GM23338 (cell line): ENCODE data around the gene PRSS56. TPM values are rescaled to one million over a fixed set of nuclear protein-coding genes. Genes with fewer than 3 reads are reported as not detected.

ENCODE experiments used
- ATAC-seq: fragments of 200-7000 bp; cut with Tn5 transposase; 3 replicates; pipeline ENCODE4 v1.9.1; 2020
- DNase-seq: peaks from one replicate; pipeline ENCODE4 v3.0.0-alpha.2; 2015; ENCODE audit warnings: low spot score
- H2AFZ ChIP-seq: fragments of 200-600 bp; sonication (generic); 2 replicates; pipeline ENCODE4 v1.8.0; 2016; ENCODE audit warnings: antibody characterized with exemption, mild to moderate bottlenecking, moderate library complexity
- H3F3A ChIP-seq: fragments of 200-600 bp; sonication (generic); replicated peaks from 2 replicates; pipeline ENCODE4 v1.8.0; 2017; ENCODE audit warnings: antibody characterized with exemption, mixed run types, low read depth
- H3K27ac ChIP-seq: fragments of 200-600 bp; sonication (generic); 2 replicates; pipeline ENCODE4 v1.6.1; 2016; ENCODE audit warnings: low read depth
- H3K27me3 ChIP-seq: fragments of 200-600 bp; sonication (generic); 2 replicates; pipeline ENCODE4 v1.8.0; 2016; ENCODE audit warnings: mild to moderate bottlenecking, mixed run types, moderate library complexity; ENCODE audit not compliant: insufficient read depth
- H3K36me3 ChIP-seq: fragments of 200-600 bp; sonication (generic); 2 replicates; pipeline ENCODE4 v1.8.0; 2016; ENCODE audit warnings: mild to moderate bottlenecking; ENCODE audit not compliant: insufficient read depth
- H3K4me1 ChIP-seq: fragments of 200-600 bp; sonication (generic); 2 replicates; pipeline ENCODE4 v1.8.0; 2016; ENCODE audit warnings: mild to moderate bottlenecking, moderate library complexity; ENCODE audit not compliant: insufficient read depth
- H3K4me2 ChIP-seq: fragments of 200-600 bp; sonication (generic); 2 replicates; pipeline ENCODE4 v1.7.1; 2017; ENCODE audit warnings: mixed run types
- H3K4me3 ChIP-seq: fragments of 200-600 bp; sonication (generic); 2 replicates; pipeline ENCODE4 v1.6.1; 2016; ENCODE audit warnings: mixed run types
- H3K79me2 ChIP-seq: fragments of 200-600 bp; sonication (generic); replicated peaks from 2 replicates; pipeline ENCODE4 v1.8.0; 2017; ENCODE audit warnings: mild to moderate bottlenecking; ENCODE audit not compliant: insufficient read depth
- H3K9me2 ChIP-seq: fragments of 200-600 bp; sonication (generic); 2 replicates; pipeline ENCODE4 v1.8.0; 2017; ENCODE audit not compliant: insufficient read depth
- H4K20me1 ChIP-seq: fragments of 200-600 bp; sonication (generic); replicated peaks from 2 replicates; pipeline ENCODE4 v1.8.0; 2017; ENCODE audit warnings: mild to moderate bottlenecking; ENCODE audit not compliant: insufficient read depth
- H3K27ac Mint-ChIP-seq: 2 replicates; pipeline ENCODE4 v1.8.0; 2020; ENCODE audit warnings: inconsistent platforms, mild to moderate bottlenecking, moderate library complexity, mixed read lengths
- H3K27me3 Mint-ChIP-seq: 3 replicates; pipeline ENCODE4 v1.8.0; 2022; ENCODE audit warnings: low read depth, mild to moderate bottlenecking, moderate library complexity, mixed read lengths, inconsistent platforms; ENCODE audit not compliant: insufficient read depth, poor library complexity
- H3K36me3 Mint-ChIP-seq: 3 replicates; pipeline ENCODE4 v1.8.0; 2021; ENCODE audit warnings: low read depth, mild to moderate bottlenecking, inconsistent platforms, moderate library complexity, mixed read lengths
- H3K4me1 Mint-ChIP-seq: 3 replicates; pipeline ENCODE4 v1.8.0; 2020; ENCODE audit warnings: mild to moderate bottlenecking, inconsistent platforms, mixed read lengths
- H3K4me3 Mint-ChIP-seq: 3 replicates; pipeline ENCODE4 v1.8.0; 2021; ENCODE audit warnings: moderate library complexity, mild to moderate bottlenecking, inconsistent platforms, mixed read lengths
- H3K9me3 Mint-ChIP-seq: 3 replicates; pipeline ENCODE4 v1.8.0; 2020; ENCODE audit warnings: moderate library complexity, mild to moderate bottlenecking, inconsistent platforms, mixed read lengths
- CREB1 ChIP-seq: fragments of 250-450 bp; sonication (Bioruptor Pico); IDR thresholded peaks from 2 replicates; pipeline ENCODE4 v1.5.0; 2020; ENCODE audit warnings: low read depth, mild to moderate bottlenecking, moderate library complexity
- EZH2 ChIP-seq: fragments of 200-600 bp; sonication (generic); IDR thresholded peaks from one replicate; pipeline ENCODE4 v1.8.0; 2017; ENCODE audit warnings: antibody characterized with exemption, mild to moderate bottlenecking, low read depth; ENCODE audit not compliant: unreplicated experiment
- EZH2phosphoT487 ChIP-seq: fragments of 200-600 bp; sonication (generic); IDR thresholded peaks from one replicate; pipeline ENCODE4 v1.8.1; 2018; ENCODE audit warnings: antibody characterized with exemption; ENCODE audit not compliant: unreplicated experiment
- JUNB ChIP-seq: IDR thresholded peaks from one replicate; pipeline ENCODE4 v1.6.1; 2016; ENCODE audit warnings: antibody characterized with exemption; ENCODE audit not compliant: unreplicated experiment
- NANOG ChIP-seq: IDR thresholded peaks from 2 replicates; pipeline ENCODE4 v1.6.1; 2016; ENCODE audit warnings: antibody characterized with exemption, borderline replicate concordance
- POLR2AphosphoS5 ChIP-seq: IDR thresholded peaks from 2 replicates; pipeline ENCODE4 v1.6.1; 2016; ENCODE audit warnings: antibody characterized with exemption, low read depth
- STAT1 ChIP-seq: IDR thresholded peaks from one replicate; pipeline ENCODE4 v1.6.1; 2016; ENCODE audit warnings: antibody characterized with exemption; ENCODE audit not compliant: unreplicated experiment
- ZNF114 ChIP-seq: fragments of 250-450 bp; sonication (Bioruptor Pico); IDR thresholded peaks from 2 replicates; pipeline ENCODE4 v1.5.0; 2020; ENCODE audit warnings: mild to moderate bottlenecking, moderate library complexity
- ZNF331 ChIP-seq: fragments of 250-450 bp; sonication (Bioruptor Pico); IDR thresholded peaks from 2 replicates; pipeline ENCODE4 v1.5.0; 2020; ENCODE audit warnings: low read depth, mild to moderate bottlenecking, moderate library complexity
- polyA plus RNA-seq: library from polyadenylated mRNA; unstranded; fragments of >200 nt; fragmentation: Nextera tagmentation; extraction: Ambion mirVana; gene quantifications from 2 replicates; pipeline ENCODE4 v1.2.1, GENCODE V29; 2016
- total RNA-seq: library from RNA; depleted of rRNA; stranded (reverse); fragments of >200 nt; shearing (Covaris generic); gene quantifications from 2 replicates; pipeline ENCODE4 v1.2.3, GENCODE V29; 2014
- TF ChIP-seq, protein P1 (sequence below): fragments of 250-450 bp; sonication (Bioruptor Pico); IDR thresholded peaks from 2 replicates; pipeline ENCODE4 v1.5.0; 2020; ENCODE audit warnings: mild to moderate bottlenecking, moderate library complexity
- TF ChIP-seq, protein P2 (sequence below): IDR thresholded peaks from one replicate; pipeline ENCODE4 v1.6.1; 2018; ENCODE audit warnings: antibody characterized with exemption; ENCODE audit not compliant: unreplicated experiment
- TF ChIP-seq, protein P3 (sequence below), 2 experiments: fragments of 200-600 bp in 1 of 2; sonication (generic) in 1 of 2; conservative IDR thresholded peaks; 2 replicates each; pipeline versions ENCODE4 v1.5.1 to v1.6.1; 2016 to 2017; ENCODE audit warnings: antibody characterized with exemption in 2 of 2, low read depth in 2 of 2, mild to moderate bottlenecking in 2 of 2, moderate library complexity in 1 of 2
- TF ChIP-seq, protein P4 (sequence below): IDR thresholded peaks from 2 replicates; pipeline ENCODE4 v1.6.1; 2016; ENCODE audit warnings: antibody characterized with exemption

Gene PRSS56
- total and polyA plus RNA-seq, 2 experiments from 2014 or later, result 0.27 to 0.31 TPM

DNA sequence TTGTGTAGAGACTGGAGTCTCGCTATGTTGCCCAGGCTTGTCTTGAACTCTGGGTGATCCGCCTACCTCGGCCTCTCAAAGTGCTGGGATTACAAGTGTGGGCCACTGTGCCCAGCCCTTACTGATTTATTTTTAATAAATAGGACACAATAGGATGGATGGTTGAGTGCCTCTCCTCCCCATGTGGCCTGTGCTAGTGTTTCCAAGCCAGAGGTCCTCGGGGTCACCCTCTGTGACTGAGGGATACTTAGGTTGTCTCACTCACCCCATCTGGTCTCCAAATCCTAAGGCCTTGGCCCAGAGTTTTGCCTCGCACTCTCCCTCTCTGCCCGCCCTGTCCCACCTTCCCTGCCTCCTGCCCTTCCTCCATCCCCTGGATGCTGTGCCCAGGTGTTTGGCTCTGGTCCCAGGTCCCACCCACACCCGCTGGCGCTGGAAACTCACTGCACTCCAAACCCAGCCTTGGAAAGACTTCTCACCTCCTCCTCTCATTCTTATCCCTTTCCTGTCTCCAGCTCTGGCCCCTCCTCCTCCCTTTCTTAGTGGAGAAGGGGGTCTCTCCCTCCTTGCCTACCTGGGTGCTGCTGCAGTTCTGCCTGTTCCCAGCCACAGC, 27.8 kb upstream of the PRSS56 start:
- no peak overlapping the region for H3K27ac ChIP-seq
- Mint-ChIP-seq H3K4me1 (peaks cover 35% of the 10 kb centered on the region), H3K27me3 (peaks cover 40% of the 10 kb centered on the region), H3K9me3 (no peaks in the 10 kb centered on the region), H3K36me3 (no peaks in the 10 kb centered on the region; the same call in 2 of the 3 replicates), H3K27ac (no peak overlapping the region), H3K4me3 (no peak overlapping the region)
- H3K4me1 ChIP-seq, result peaks cover 19% of the 10 kb centered on the region
- H4K20me1 ChIP-seq, result no peaks in the 10 kb centered on the region
- ATAC-seq (no peak), DNase-seq (no peak)
- no peak overlapping the region for H3K4me3 ChIP-seq
- no peaks in the 10 kb centered on the region for H3K36me3 ChIP-seq
- TF ChIP-seq, protein P1, sequence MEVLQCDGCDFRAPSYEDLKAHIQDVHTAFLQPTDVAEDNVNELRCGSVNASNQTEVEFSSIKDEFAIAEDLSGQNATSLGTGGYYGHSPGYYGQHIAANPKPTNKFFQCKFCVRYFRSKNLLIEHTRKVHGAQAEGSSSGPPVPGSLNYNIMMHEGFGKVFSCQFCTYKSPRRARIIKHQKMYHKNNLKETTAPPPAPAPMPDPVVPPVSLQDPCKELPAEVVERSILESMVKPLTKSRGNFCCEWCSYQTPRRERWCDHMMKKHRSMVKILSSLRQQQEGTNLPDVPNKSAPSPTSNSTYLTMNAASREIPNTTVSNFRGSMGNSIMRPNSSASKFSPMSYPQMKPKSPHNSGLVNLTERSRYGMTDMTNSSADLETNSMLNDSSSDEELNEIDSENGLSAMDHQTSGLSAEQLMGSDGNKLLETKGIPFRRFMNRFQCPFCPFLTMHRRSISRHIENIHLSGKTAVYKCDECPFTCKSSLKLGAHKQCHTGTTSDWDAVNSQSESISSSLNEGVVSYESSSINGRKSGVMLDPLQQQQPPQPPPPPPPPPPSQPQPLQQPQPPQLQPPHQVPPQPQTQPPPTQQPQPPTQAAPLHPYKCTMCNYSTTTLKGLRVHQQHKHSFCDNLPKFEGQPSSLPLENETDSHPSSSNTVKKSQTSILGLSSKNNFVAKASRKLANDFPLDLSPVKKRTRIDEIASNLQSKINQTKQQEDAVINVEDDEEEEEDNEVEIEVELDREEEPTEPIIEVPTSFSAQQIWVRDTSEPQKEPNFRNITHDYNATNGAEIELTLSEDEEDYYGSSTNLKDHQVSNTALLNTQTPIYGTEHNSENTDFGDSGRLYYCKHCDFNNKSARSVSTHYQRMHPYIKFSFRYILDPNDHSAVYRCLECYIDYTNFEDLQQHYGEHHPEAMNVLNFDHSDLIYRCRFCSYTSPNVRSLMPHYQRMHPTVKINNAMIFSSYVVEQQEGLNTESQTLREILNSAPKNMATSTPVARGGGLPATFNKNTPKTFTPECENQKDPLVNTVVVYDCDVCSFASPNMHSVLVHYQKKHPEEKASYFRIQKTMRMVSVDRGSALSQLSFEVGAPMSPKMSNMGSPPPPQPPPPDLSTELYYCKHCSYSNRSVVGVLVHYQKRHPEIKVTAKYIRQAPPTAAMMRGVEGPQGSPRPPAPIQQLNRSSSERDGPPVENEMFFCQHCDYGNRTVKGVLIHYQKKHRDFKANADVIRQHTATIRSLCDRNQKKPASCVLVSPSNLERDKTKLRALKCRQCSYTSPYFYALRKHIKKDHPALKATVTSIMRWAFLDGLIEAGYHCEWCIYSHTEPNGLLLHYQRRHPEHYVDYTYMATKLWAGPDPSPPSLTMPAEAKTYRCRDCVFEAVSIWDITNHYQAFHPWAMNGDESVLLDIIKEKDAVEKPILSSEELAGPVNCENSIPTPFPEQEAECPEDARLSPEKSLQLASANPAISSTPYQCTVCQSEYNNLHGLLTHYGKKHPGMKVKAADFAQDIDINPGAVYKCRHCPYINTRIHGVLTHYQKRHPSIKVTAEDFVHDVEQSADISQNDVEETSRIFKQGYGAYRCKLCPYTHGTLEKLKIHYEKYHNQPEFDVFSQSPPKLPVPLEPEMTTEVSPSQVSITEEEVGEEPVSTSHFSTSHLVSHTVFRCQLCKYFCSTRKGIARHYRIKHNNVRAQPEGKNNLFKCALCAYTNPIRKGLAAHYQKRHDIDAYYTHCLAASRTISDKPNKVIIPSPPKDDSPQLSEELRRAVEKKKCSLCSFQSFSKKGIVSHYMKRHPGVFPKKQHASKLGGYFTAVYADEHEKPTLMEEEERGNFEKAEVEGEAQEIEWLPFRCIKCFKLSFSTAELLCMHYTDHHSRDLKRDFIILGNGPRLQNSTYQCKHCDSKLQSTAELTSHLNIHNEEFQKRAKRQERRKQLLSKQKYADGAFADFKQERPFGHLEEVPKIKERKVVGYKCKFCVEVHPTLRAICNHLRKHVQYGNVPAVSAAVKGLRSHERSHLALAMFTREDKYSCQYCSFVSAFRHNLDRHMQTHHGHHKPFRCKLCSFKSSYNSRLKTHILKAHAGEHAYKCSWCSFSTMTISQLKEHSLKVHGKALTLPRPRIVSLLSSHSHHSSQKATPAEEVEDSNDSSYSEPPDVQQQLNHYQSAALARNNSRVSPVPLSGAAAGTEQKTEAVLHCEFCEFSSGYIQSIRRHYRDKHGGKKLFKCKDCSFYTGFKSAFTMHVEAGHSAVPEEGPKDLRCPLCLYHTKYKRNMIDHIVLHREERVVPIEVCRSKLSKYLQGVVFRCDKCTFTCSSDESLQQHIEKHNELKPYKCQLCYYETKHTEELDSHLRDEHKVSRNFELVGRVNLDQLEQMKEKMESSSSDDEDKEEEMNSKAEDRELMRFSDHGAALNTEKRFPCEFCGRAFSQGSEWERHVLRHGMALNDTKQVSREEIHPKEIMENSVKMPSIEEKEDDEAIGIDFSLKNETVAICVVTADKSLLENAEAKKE (CRISPR knock-in tag), result no peak
- TF ChIP-seq POLR2AphosphoS5, result no peak
- TF ChIP-seq, protein P2, sequence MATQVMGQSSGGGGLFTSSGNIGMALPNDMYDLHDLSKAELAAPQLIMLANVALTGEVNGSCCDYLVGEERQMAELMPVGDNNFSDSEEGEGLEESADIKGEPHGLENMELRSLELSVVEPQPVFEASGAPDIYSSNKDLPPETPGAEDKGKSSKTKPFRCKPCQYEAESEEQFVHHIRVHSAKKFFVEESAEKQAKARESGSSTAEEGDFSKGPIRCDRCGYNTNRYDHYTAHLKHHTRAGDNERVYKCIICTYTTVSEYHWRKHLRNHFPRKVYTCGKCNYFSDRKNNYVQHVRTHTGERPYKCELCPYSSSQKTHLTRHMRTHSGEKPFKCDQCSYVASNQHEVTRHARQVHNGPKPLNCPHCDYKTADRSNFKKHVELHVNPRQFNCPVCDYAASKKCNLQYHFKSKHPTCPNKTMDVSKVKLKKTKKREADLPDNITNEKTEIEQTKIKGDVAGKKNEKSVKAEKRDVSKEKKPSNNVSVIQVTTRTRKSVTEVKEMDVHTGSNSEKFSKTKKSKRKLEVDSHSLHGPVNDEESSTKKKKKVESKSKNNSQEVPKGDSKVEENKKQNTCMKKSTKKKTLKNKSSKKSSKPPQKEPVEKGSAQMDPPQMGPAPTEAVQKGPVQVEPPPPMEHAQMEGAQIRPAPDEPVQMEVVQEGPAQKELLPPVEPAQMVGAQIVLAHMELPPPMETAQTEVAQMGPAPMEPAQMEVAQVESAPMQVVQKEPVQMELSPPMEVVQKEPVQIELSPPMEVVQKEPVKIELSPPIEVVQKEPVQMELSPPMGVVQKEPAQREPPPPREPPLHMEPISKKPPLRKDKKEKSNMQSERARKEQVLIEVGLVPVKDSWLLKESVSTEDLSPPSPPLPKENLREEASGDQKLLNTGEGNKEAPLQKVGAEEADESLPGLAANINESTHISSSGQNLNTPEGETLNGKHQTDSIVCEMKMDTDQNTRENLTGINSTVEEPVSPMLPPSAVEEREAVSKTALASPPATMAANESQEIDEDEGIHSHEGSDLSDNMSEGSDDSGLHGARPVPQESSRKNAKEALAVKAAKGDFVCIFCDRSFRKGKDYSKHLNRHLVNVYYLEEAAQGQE, result no peak
- TF ChIP-seq, protein P3, sequence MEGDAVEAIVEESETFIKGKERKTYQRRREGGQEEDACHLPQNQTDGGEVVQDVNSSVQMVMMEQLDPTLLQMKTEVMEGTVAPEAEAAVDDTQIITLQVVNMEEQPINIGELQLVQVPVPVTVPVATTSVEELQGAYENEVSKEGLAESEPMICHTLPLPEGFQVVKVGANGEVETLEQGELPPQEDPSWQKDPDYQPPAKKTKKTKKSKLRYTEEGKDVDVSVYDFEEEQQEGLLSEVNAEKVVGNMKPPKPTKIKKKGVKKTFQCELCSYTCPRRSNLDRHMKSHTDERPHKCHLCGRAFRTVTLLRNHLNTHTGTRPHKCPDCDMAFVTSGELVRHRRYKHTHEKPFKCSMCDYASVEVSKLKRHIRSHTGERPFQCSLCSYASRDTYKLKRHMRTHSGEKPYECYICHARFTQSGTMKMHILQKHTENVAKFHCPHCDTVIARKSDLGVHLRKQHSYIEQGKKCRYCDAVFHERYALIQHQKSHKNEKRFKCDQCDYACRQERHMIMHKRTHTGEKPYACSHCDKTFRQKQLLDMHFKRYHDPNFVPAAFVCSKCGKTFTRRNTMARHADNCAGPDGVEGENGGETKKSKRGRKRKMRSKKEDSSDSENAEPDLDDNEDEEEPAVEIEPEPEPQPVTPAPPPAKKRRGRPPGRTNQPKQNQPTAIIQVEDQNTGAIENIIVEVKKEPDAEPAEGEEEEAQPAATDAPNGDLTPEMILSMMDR (conservative IDR thresholded peaks at IDR 0.05; ENCODE audit: low read depth in 2 of 2), result no peak
- no peak for TF ChIP-seq JUNB
- TF ChIP-seq NANOG, result no peak
- TF ChIP-seq ZNF114 (CRISPR knock-in tag), result no peak
- TF ChIP-seq EZH2phosphoT487, result no peak
- no peak for TF ChIP-seq EZH2
- TF ChIP-seq CREB1, result no peak
- no peak for TF ChIP-seq STAT1
- no peak for TF ChIP-seq ZNF331
- TF ChIP-seq, protein P4, sequence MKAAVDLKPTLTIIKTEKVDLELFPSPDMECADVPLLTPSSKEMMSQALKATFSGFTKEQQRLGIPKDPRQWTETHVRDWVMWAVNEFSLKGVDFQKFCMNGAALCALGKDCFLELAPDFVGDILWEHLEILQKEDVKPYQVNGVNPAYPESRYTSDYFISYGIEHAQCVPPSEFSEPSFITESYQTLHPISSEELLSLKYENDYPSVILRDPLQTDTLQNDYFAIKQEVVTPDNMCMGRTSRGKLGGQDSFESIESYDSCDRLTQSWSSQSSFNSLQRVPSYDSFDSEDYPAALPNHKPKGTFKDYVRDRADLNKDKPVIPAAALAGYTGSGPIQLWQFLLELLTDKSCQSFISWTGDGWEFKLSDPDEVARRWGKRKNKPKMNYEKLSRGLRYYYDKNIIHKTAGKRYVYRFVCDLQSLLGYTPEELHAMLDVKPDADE, result no peak
- no peak overlapping the region for H2AFZ ChIP-seq
- H3K79me2 ChIP-seq, result no peaks in the 10 kb centered on the region
- H3K27me3 ChIP-seq, result peaks cover 26% of the 10 kb centered on the region
- H3K9me2 ChIP-seq, result no peaks in the 10 kb centered on the region
- H3K4me2 ChIP-seq, result no peak overlapping the region
- H3F3A ChIP-seq, result 0 out of 2 replicates have a peak, but pooled peaks cover 5% of the 10 kb centered on the region
